Nephron (organoid): ENCODE measurements around the gene CDH5.

Experiments
- H3K27ac Mint-ChIP-seq, 3 experiments: 2 replicates each; pipeline ENCODE4 v1.8.0; 2020; ENCODE audit warnings: mixed read lengths in 3 of 3, mild to moderate bottlenecking in 2 of 3, moderate library complexity in 1 of 3
- H3K27me3 Mint-ChIP-seq: 2 replicates; pipeline ENCODE4 v1.8.0; 2021; ENCODE audit warnings: low read depth, mild to moderate bottlenecking, moderate library complexity, mixed read lengths
- H3K36me3 Mint-ChIP-seq: 2 replicates; pipeline ENCODE4 v1.8.0; 2020; ENCODE audit warnings: low read depth, mixed read lengths
- H3K4me1 Mint-ChIP-seq: 2 replicates; pipeline ENCODE4 v1.8.0; 2020; ENCODE audit warnings: mixed read lengths
- H3K4me3 Mint-ChIP-seq, 3 experiments: 2 replicates each; pipeline ENCODE4 v1.8.0; 2020; ENCODE audit warnings: mild to moderate bottlenecking in 3 of 3, mixed read lengths in 3 of 3, moderate library complexity in 2 of 3
- H3K9me3 Mint-ChIP-seq: 2 replicates; pipeline ENCODE4 v1.8.0; 2020; ENCODE audit warnings: mixed read lengths
- CTCF ChIP-seq, 3 experiments: fragments of 200-600 bp; sonication (generic); IDR thresholded peaks; one replicate each; pipeline ENCODE4 v1.5.0; 2021; ENCODE audit warnings: antibody characterized with exemption in 3 of 3; ENCODE audit not compliant: unreplicated experiment in 3 of 3

CDH5 gene

GRCh38 chr16:66385415-66385814, 18.9 kb downstream of the CDH5 start:
- H3K4me3 Mint-ChIP-seq: no peak overlapping the region
- no peaks in the 10 kb centered on the region for H3K36me3 Mint-ChIP-seq
- H3K27me3 Mint-ChIP-seq: no peaks in the 10 kb centered on the region
- peaks cover 2% of the 10 kb centered on the region for H3K9me3 Mint-ChIP-seq
- no peak overlapping the region for H3K27ac Mint-ChIP-seq
- TF ChIP-seq CTCF (IDR thresholded peaks at IDR 0.05; ENCODE audit: unreplicated experiment in 3 of 3): no peak
- peaks cover 10% of the 10 kb centered on the region for H3K4me1 Mint-ChIP-seq

- no peak overlapping the region for H3K27ac Mint-ChIP-seq
- peaks cover 10% of the 10 kb centered on the region for H3K4me1 Mint-ChIP-seq
- no peaks in the 10 kb centered on the region for H3K9me3 Mint-ChIP-seq
- no peak for TF ChIP-seq CTCF (IDR thresholded peaks at IDR 0.05; ENCODE audit: unreplicated experiment in 3 of 3)
- H3K27me3 Mint-ChIP-seq: no peaks in the 10 kb centered on the region
- H3K36me3 Mint-ChIP-seq: no peaks in the 10 kb centered on the region
- H3K4me3 Mint-ChIP-seq: no peak overlapping the region
These were observed 20.4 kb downstream of the CDH5 start for GRCh38 chr16:66386629-66387622.

GRCh38 chr16:66387817-66388332, 21.4 kb downstream of the CDH5 start:
- Mint-ChIP-seq H3K9me3 (no peaks in the 10 kb centered on the region), H3K27ac (no peak overlapping the region), H3K4me1 (peaks cover 7% of the 10 kb centered on the region), H3K4me3 (no peak overlapping the region), H3K27me3 (no peaks in the 10 kb centered on the region), H3K36me3 (no peaks in the 10 kb centered on the region)
- no peak for TF ChIP-seq CTCF (IDR thresholded peaks at IDR 0.05; ENCODE audit: unreplicated experiment in 3 of 3)

GRCh38 chr16:66388350-66389139, 22.1 kb downstream of the CDH5 start:
- Mint-ChIP-seq H3K9me3 (no peaks in the 10 kb centered on the region), H3K27ac (no peak overlapping the region), H3K27me3 (no peaks in the 10 kb centered on the region), H3K4me1 (peaks cover under 1% of the 10 kb centered on the region), H3K4me3 (no peak overlapping the region), H3K36me3 (no peaks in the 10 kb centered on the region)
- TF ChIP-seq CTCF (IDR thresholded peaks at IDR 0.05; ENCODE audit: unreplicated experiment in 3 of 3): no peak

GRCh38 chr16:66389256-66390176, 23.0 kb downstream of the CDH5 start:
- H3K36me3 Mint-ChIP-seq: no peaks in the 10 kb centered on the region
- no peak overlapping the region for H3K27ac Mint-ChIP-seq
- no peak for TF ChIP-seq CTCF (IDR thresholded peaks at IDR 0.05; ENCODE audit: unreplicated experiment in 3 of 3)
- no peak overlapping the region for H3K4me3 Mint-ChIP-seq
- H3K9me3 Mint-ChIP-seq: no peaks in the 10 kb centered on the region
- no peaks in the 10 kb centered on the region for H3K27me3 Mint-ChIP-seq
- no peaks in the 10 kb centered on the region for H3K4me1 Mint-ChIP-seq
